ENCODE measurements around the gene SNX25. TPM values are rescaled to one million over a fixed set of nuclear protein-coding genes. Genes with fewer than 3 reads are reported as not detected.

SNX25 gene
- total and polyA plus RNA-seq, 2 of the 13 experiments (the other 11 are each of a cell fraction or from before 2014, with no cell fraction given) = 23.4 to 23.5 TPM

DNA sequence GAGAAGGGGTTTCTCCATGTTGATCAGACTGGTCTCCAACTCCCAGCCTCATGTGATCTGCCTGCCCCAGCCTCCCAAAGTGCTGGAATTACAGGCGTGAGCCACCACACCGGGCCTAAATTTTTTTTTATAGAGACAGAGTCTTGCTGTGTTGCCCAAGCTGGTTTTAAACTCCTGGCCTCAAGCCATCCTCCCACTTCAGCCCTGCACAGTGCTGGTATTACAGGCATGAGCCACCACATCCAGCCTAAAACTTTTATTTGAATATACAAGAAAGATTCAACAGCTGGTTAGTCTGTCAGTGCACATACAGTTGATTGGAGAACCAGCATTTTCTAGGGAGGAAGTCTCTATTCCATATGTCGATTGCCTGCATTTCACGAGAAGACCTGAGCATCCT is 95.1 kb downstream of the SNX25 start (continued):
- TF ChIP-seq, protein P1, sequence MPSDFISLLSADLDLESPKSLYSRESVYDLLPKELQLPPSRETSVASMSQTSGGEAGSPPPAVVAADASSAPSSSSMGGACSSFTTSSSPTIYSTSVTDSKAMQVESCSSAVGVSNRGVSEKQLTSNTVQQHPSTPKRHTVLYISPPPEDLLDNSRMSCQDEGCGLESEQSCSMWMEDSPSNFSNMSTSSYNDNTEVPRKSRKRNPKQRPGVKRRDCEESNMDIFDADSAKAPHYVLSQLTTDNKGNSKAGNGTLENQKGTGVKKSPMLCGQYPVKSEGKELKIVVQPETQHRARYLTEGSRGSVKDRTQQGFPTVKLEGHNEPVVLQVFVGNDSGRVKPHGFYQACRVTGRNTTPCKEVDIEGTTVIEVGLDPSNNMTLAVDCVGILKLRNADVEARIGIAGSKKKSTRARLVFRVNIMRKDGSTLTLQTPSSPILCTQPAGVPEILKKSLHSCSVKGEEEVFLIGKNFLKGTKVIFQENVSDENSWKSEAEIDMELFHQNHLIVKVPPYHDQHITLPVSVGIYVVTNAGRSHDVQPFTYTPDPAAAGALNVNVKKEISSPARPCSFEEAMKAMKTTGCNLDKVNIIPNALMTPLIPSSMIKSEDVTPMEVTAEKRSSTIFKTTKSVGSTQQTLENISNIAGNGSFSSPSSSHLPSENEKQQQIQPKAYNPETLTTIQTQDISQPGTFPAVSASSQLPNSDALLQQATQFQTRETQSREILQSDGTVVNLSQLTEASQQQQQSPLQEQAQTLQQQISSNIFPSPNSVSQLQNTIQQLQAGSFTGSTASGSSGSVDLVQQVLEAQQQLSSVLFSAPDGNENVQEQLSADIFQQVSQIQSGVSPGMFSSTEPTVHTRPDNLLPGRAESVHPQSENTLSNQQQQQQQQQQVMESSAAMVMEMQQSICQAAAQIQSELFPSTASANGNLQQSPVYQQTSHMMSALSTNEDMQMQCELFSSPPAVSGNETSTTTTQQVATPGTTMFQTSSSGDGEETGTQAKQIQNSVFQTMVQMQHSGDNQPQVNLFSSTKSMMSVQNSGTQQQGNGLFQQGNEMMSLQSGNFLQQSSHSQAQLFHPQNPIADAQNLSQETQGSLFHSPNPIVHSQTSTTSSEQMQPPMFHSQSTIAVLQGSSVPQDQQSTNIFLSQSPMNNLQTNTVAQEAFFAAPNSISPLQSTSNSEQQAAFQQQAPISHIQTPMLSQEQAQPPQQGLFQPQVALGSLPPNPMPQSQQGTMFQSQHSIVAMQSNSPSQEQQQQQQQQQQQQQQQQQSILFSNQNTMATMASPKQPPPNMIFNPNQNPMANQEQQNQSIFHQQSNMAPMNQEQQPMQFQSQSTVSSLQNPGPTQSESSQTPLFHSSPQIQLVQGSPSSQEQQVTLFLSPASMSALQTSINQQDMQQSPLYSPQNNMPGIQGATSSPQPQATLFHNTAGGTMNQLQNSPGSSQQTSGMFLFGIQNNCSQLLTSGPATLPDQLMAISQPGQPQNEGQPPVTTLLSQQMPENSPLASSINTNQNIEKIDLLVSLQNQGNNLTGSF (CRISPR knock-in tag; IDR thresholded peaks at IDR 0.05) = no peak
- TF ChIP-seq SRSF4 (IDR thresholded peaks at IDR 0.05; ENCODE audit: low read depth, low read length, poor library complexity, severe bottlenecking) = no peak

DNA sequence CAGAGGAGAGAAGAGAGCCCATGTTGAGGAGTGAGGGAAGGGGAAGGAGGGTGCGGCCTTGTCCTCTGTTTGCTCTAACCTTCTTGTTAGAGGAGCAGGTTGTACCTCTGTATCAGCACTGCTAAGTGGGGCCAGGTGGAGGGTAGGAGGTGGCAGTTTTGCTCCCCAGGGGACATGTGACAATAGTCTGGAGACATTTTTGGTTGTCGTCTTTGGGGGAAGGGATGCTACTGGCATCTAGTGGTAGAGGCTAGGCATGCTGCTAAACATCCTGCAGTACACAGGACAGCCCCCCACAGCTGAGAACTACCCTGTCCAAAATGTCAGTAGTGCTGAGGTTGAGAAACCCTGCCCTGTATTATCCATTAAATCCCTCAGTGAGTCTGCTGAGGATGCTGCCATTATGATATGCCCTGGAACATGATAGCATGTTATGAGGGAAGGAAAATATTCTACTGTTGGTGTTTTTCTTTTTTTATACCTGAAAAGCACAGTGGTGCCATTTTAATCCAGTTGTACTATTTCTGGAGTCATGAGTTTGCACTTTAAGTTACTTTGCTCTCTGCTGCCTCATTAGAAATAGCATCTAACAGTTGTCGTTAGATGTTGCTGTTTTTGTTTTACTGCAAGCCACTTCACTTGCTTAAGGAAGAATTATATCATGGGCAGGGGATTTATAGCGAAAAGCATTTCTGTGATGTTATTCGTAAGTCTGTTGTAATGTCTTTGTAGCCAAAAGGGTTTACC is 95.7 kb downstream of the SNX25 start:
- Histone ChIP-seq H3K36me3 (replicated peaks in 1 of 2; ENCODE audit: control insufficient read depth in 1 of 2, insufficient read depth in 2 of 2, low read length in 2 of 2) (peaks cover 8 to 26% of the 10 kb centered on the region in 2 experiments; a peak in 4 of 5 replicates), H3K4me1 (ENCODE audit: insufficient read depth, low read length) (no peaks in the 10 kb centered on the region), H3K9ac (ENCODE audit: insufficient read depth, low read depth, low read length) (no peak overlapping the region), H3K27me3 (ENCODE audit: control insufficient read depth in 1 of 2, insufficient read depth in 2 of 2, low read length in 2 of 2) (no peaks in the 10 kb centered on the region), H2AFZ (ENCODE audit: low read length) (no peak overlapping the region), H3K27ac (ENCODE audit: extremely low read length, insufficient read depth, low read length) (no peak overlapping the region), H3K4me2 (ENCODE audit: low read depth, low read length) (no peak overlapping the region), H3K79me2 (ENCODE audit: insufficient read depth, low read length) (no peaks in the 10 kb centered on the region), H3K4me3 (replicated peaks in 1 of 3; ENCODE audit: insufficient read depth in 1 of 3, low read depth in 2 of 3, low read length in 3 of 3) (no peak overlapping the region), H3K9me3 (ENCODE audit: low read length) (no peaks in the 10 kb centered on the region), H4K20me1 (ENCODE audit: insufficient read depth, low read length) (no peaks in the 10 kb centered on the region)
- ChIA-PET CTCF (ENCODE audit: low intra/inter-chr PET ratio, low total read pairs) (interaction anchor here (1.2 kb wide), 1 partner anchor 122 kb away, joined by 3 read pairs; no protein-coding TSS in a partner anchor), POLR2A (no interaction called here)
- 98% methylated on average over 4 of the region's 5 CpGs for WGBS (ENCODE audit: low lambda C conversion rate)
- ATAC-seq (peak; percentile 75), FAIRE-seq (no peak), DNase-seq (ENCODE audit: low spot score) (peak; percentile 30)
- intact Hi-C loops (cut with micrococcal nuclease; ENCODE audit: unreplicated experiment) = no loop called here
- in situ Hi-C loops (cut with HindIII; ENCODE audit: extremely low pct_ligation_motif_present, low pct_unique_long_range_greater_than_20kb) = no loop called here
- no peak for TF ChIP-seq TMF1 (CRISPR knock-in tag; IDR thresholded peaks at IDR 0.05; ENCODE audit: low read depth)
- TF ChIP-seq, protein P2, sequence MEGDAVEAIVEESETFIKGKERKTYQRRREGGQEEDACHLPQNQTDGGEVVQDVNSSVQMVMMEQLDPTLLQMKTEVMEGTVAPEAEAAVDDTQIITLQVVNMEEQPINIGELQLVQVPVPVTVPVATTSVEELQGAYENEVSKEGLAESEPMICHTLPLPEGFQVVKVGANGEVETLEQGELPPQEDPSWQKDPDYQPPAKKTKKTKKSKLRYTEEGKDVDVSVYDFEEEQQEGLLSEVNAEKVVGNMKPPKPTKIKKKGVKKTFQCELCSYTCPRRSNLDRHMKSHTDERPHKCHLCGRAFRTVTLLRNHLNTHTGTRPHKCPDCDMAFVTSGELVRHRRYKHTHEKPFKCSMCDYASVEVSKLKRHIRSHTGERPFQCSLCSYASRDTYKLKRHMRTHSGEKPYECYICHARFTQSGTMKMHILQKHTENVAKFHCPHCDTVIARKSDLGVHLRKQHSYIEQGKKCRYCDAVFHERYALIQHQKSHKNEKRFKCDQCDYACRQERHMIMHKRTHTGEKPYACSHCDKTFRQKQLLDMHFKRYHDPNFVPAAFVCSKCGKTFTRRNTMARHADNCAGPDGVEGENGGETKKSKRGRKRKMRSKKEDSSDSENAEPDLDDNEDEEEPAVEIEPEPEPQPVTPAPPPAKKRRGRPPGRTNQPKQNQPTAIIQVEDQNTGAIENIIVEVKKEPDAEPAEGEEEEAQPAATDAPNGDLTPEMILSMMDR (CRISPR knock-in tag; IDR thresholded peaks at IDR 0.05) = peak; percentile 56
- no peak for TF ChIP-seq CHD4 (IDR thresholded peaks at IDR 0.05; ENCODE audit: borderline replicate concordance, low read length)
- no peak for TF ChIP-seq GATAD1 (CRISPR knock-in tag; IDR thresholded peaks at IDR 0.05)
- no peak for TF ChIP-seq JARID2 (CRISPR knock-in tag; IDR thresholded peaks at IDR 0.05; ENCODE audit: insufficient replicate concordance)
- peak; percentile 64 for TF ChIP-seq STAG1 (CRISPR knock-in tag; IDR thresholded peaks at IDR 0.05)
- peak; percentile 47; the same call in 1 of the 2 replicates for TF ChIP-seq RAD21 (CRISPR knock-in tag; IDR thresholded peaks at IDR 0.05)
- no peak for TF ChIP-seq MYC (CRISPR knock-in tag; IDR thresholded peaks at IDR 0.05; ENCODE audit: borderline replicate concordance)
- TF ChIP-seq RARG (CRISPR knock-in tag; IDR thresholded peaks at IDR 0.05; ENCODE audit: low read depth) = no peak
- TF ChIP-seq ZNF614 (CRISPR knock-in tag; IDR thresholded peaks at IDR 0.05; ENCODE audit: borderline replicate concordance) = no peak
- no TSS peak for BruUV-seq (replicated peaks)
